Measurements from ENCODE around the gene CRELD1.

DNA sequence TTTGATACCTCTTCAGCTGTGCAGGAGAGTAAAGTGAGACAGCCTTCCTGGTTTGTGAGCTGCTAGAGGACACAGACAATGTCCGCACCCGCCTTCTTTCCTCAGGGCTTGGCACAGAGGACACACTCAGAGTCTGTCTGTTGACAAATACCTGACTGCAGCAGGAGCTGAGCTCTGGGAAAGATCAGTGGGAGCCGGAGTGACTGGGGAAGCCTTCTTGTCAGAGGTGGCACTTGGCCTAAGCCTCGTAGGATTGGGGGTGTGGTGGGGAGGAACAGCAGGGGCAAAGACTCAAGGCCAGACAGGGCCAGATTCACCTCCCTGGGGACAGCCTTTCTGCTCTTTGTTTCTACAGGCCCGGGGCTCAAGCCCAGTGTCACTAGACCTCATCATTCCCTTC is 20.0 kb upstream of the CRELD1 start:
- TF ChIP-seq, protein P1, sequence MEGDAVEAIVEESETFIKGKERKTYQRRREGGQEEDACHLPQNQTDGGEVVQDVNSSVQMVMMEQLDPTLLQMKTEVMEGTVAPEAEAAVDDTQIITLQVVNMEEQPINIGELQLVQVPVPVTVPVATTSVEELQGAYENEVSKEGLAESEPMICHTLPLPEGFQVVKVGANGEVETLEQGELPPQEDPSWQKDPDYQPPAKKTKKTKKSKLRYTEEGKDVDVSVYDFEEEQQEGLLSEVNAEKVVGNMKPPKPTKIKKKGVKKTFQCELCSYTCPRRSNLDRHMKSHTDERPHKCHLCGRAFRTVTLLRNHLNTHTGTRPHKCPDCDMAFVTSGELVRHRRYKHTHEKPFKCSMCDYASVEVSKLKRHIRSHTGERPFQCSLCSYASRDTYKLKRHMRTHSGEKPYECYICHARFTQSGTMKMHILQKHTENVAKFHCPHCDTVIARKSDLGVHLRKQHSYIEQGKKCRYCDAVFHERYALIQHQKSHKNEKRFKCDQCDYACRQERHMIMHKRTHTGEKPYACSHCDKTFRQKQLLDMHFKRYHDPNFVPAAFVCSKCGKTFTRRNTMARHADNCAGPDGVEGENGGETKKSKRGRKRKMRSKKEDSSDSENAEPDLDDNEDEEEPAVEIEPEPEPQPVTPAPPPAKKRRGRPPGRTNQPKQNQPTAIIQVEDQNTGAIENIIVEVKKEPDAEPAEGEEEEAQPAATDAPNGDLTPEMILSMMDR (IDR thresholded peaks at IDR 0.05; ENCODE audit: poor library complexity) = no peak
- TF ChIP-seq EZH2phosphoT487 (IDR thresholded peaks at IDR 0.05; ENCODE audit: low read depth, severe bottlenecking, unreplicated experiment) = no peak

All from hepatocyte (in vitro differentiated cells).